NB4 (cell line): ENCODE measurements around the gene PNMT.

Experiments
- CTCF ChIP-seq: IDR thresholded peaks from one replicate; pipeline ENCODE4 v1.5.1; 2012; ENCODE audit warnings: low read depth, low read length
- POLR2A ChIP-seq: IDR thresholded peaks from 2 replicates; pipeline ENCODE4 v1.6.1; 2011; ENCODE audit warnings: mild to moderate bottlenecking; ENCODE audit not compliant: insufficient read length; ENCODE audit errors: extremely low read depth
- TF ChIP-seq, protein P1 (sequence below): IDR thresholded peaks from 2 replicates; pipeline ENCODE4 v1.6.1; 2011; ENCODE audit warnings: low read depth, low read length

GRCh38 chr17:39677072-39677471 is 8.8 kb downstream of the PNMT start:
- TF ChIP-seq CTCF (no peak), POLR2A (no peak)
- TF ChIP-seq, protein P1, sequence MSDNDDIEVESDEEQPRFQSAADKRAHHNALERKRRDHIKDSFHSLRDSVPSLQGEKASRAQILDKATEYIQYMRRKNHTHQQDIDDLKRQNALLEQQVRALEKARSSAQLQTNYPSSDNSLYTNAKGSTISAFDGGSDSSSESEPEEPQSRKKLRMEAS, result no peak
